MM.1S (cell line): ENCODE measurements around the gene UBXN6.

ENCODE experiments used
- EZH2 ChIP-seq: fragments of 300-600 bp; sonication (generic); optimal IDR thresholded peaks from 2 replicates; pipeline ENCODE3; 2017; ENCODE audit warnings: low read depth, mild to moderate bottlenecking, antibody characterized with exemption, low read length, mixed read lengths
- TF ChIP-seq, protein P1 (sequence below): fragments of 300-600 bp; sonication (generic); IDR thresholded peaks from 2 replicates; pipeline ENCODE4 v1.5.1; 2016; ENCODE audit warnings: antibody characterized with exemption, low read length, mixed read lengths

- TF ChIP-seq, protein P1, sequence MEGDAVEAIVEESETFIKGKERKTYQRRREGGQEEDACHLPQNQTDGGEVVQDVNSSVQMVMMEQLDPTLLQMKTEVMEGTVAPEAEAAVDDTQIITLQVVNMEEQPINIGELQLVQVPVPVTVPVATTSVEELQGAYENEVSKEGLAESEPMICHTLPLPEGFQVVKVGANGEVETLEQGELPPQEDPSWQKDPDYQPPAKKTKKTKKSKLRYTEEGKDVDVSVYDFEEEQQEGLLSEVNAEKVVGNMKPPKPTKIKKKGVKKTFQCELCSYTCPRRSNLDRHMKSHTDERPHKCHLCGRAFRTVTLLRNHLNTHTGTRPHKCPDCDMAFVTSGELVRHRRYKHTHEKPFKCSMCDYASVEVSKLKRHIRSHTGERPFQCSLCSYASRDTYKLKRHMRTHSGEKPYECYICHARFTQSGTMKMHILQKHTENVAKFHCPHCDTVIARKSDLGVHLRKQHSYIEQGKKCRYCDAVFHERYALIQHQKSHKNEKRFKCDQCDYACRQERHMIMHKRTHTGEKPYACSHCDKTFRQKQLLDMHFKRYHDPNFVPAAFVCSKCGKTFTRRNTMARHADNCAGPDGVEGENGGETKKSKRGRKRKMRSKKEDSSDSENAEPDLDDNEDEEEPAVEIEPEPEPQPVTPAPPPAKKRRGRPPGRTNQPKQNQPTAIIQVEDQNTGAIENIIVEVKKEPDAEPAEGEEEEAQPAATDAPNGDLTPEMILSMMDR = no peak
- no peak for TF ChIP-seq EZH2
Measured at GRCh38 chr19:4429771-4430171, 27.8 kb downstream of the UBXN6 start.
